AG20443 (cell line): ENCODE data around the gene NCS1.
"Not testable (repeated sequence)": the region's sequence is repeated elsewhere in the genome, so short reads cannot be mapped to it uniquely, and the experiment has no call there.

Experiments
- DNase-seq: peaks from one replicate; pipeline ENCODE4 v3.0.0; 2012; ENCODE audit warnings: low spot score, mixed read lengths

Gene NCS1

GRCh38 chr9:130264414-130265350 is 92.5 kb downstream of the NCS1 start:
- peak; percentile 8 for DNase-seq

GRCh38 chr9:130265431-130266235 is 93.4 kb downstream of the NCS1 start, which contains the start of gene HMCN2:
TSS of gene HMCN2 (plus strand) at chr9:130265760. CDS start at chr9:130265879, 119 bp downstream.
- peak; percentile 38 for DNase-seq

- peak; percentile 22 for DNase-seq
Measured at GRCh38 chr9:130266236-130267098, 94.3 kb downstream of the NCS1 start.

GRCh38 chr9:130267930-130268329 is 95.7 kb downstream of the NCS1 start:
- DNase-seq = peak; percentile 45

GRCh38 chr9:130268521-130269211 is 96.5 kb downstream of the NCS1 start:
- no peak for DNase-seq

GRCh38 chr9:130271473-130271872 is 99.3 kb downstream of the NCS1 start:
- DNase-seq = no peak

GRCh38 chr9:130275156-130275555 is 103.0 kb downstream of the NCS1 start:
- DNase-seq = no peak

GRCh38 chr9:130276121-130276520 is 103.9 kb downstream of the NCS1 start:
- DNase-seq = no peak

- no peak for DNase-seq
Measured at GRCh38 chr9:130276955-130277354, 104.8 kb downstream of the NCS1 start.

GRCh38 chr9:130277525-130277924 is 105.3 kb downstream of the NCS1 start:
- DNase-seq = not testable (repeated sequence)

- DNase-seq = no peak
Measured at GRCh38 chr9:130283539-130284248, 111.5 kb downstream of the NCS1 start.

GRCh38 chr9:130284249-130284625 is 112.0 kb downstream of the NCS1 start:
- no peak for DNase-seq

- no peak for DNase-seq
Measured at GRCh38 chr9:130284690-130285089, 112.5 kb downstream of the NCS1 start.

GRCh38 chr9:130285271-130285670 is 113.1 kb downstream of the NCS1 start:
- DNase-seq = no peak

GRCh38 chr9:130286072-130286770 is 114.0 kb downstream of the NCS1 start:
- no peak for DNase-seq
